Spleen (tissue), 13 donors: ENCODE results near the gene COX7A2L. TPM values are rescaled to one million over a fixed set of nuclear protein-coding genes. Genes with fewer than 3 reads are reported as not detected.

Experiments used
- DNase-seq: peaks from one replicate; pipeline ENCODE4 v3.0.0-alpha.2; 2020
- H3K27ac ChIP-seq, 8 donors: fragments of 200-600 bp; sonication (generic) in 7 of 8; 1 replicate in 4 of 8; 2 replicates in 4 of 8; pipeline versions ENCODE4 v1.5.0 to v1.8.0; 2016 to 2021; ENCODE audit warnings: inconsistent platforms in 4 of 8, mild to moderate bottlenecking in 4 of 8, moderate library complexity in 1 of 8
- H3K27me3 ChIP-seq, 7 donors: fragments of 200-600 bp; sonication (generic) in 6 of 7; replicated peaks in 1 of 7; 1 replicate in 4 of 7; 2 replicates in 3 of 7; pipeline versions ENCODE4 v1.5.0 to v1.8.0; 2016 to 2021; ENCODE audit warnings: inconsistent platforms in 3 of 7, mild to moderate bottlenecking in 1 of 7
- H3K36me3 ChIP-seq, 6 donors: fragments of 200-600 bp; sonication (generic) in 5 of 6; 1 replicate in 4 of 6; 2 replicates in 2 of 6; pipeline versions ENCODE4 v1.5.0 to v1.8.0; 2016 to 2021; ENCODE audit warnings: inconsistent platforms in 2 of 6
- H3K4me1 ChIP-seq, 6 donors: fragments of 200-600 bp; sonication (generic) in 5 of 6; 1 replicate in 3 of 6; 2 replicates in 3 of 6; pipeline versions ENCODE4 v1.5.0 to v1.8.0; 2016 to 2021; ENCODE audit warnings: inconsistent platforms in 3 of 6
- H3K4me3 ChIP-seq, 8 donors: fragments of 200-600 bp; sonication (generic) in 7 of 8; 1 replicate in 4 of 8; 2 replicates in 4 of 8; pipeline versions ENCODE4 v1.5.0 to v1.8.0; 2016 to 2021; ENCODE audit warnings: inconsistent platforms in 4 of 8, mild to moderate bottlenecking in 4 of 8, moderate library complexity in 2 of 8
- H3K9me3 ChIP-seq, 8 donors: fragments of 200-600 bp; sonication (generic) in 7 of 8; 1 replicate in 4 of 8; 2 replicates in 4 of 8; pipeline versions ENCODE4 v1.5.0 to v1.8.0; 2016 to 2021; ENCODE audit warnings: inconsistent platforms in 4 of 8
- POLR2A ChIP-seq, 3 donors: fragments of 450-650 bp; IDR thresholded peaks; one replicate each; pipeline ENCODE4 v1.5.1; 2017; ENCODE audit warnings: antibody characterized with exemption in 3 of 3, mild to moderate bottlenecking in 1 of 3
- POLR2AphosphoS5 ChIP-seq, 3 donors: sonication (generic); formaldehyde crosslinking; IDR thresholded peaks; one replicate each; pipeline ENCODE4 v1.5.1; 2017; ENCODE audit warnings: antibody characterized with exemption in 3 of 3
- WGBS, 5 donors: extraction: QIAGEN DNeasy Blood & Tissue Kit in 3 of 5; methylation state at CpG; one replicate each; pipeline versions ENCODE4 v1.1.5 to v1.1.7; 2013 to 2018; 5-methylcytosine and 5-hydroxymethylcytosine counted together
- intact Hi-C: fragments of 100-400 bp; cut with DNase I; formaldehyde crosslinking; loops from one replicate; pipeline ENCODE4 v1.15.0; 2023; ENCODE audit warnings: low total_unique reads
- long read RNA-seq, 2 donors: transcript quantifications; one replicate each; lab custom pipeline, GENCODE V29; 2026
- polyA plus RNA-seq, 3 donors: library from polyadenylated mRNA; stranded (reverse); fragments of 200-250 nt; gene quantifications; one replicate each; pipeline ENCODE4 v1.2.1, GENCODE V29; 2013
- total RNA-seq, 7 donors: library from RNA; depleted of rRNA in 3 of 7; stranded (reverse); fragments of >200 nt in 3 of 7; fragmentation: NEBNext Ultra II Directional in 4 of 7; extraction: Animal tissue kit (Norgen Biotek cat#: 25700) in 4 of 7; gene quantifications; one replicate each; pipeline versions ENCODE4 v1.1.0 to v1.2.1, GENCODE V29; 2016 to 2021
- TF ChIP-seq, protein P1 (sequence below), 11 experiments: fragments of 200-600 bp in 7 of 11; fragments of 450-650 bp in 4 of 11; sonication (generic) in 4 of 11; IDR thresholded peaks in 8 of 11; conservative IDR thresholded peaks in 3 of 11; 1 replicate in 7 of 11; 2 replicates in 4 of 11; pipeline versions ENCODE4 v1.4.0 to v1.8.0; 2016 to 2021; ENCODE audit warnings: antibody characterized with exemption in 11 of 11, inconsistent platforms in 4 of 11, mild to moderate bottlenecking in 1 of 11
- donor health status: healthy with polysubstance abuse.
- donor health status: DM: no; HTN: no; CAD: no; lungs with moderate emphysema.
- donor health status: DM: no; HTN: no; CAD: no.
- donor health status: Bipolar disorder and iron deficiency.
- donor health status: healthy.
- donor health status: DM: no; HTN: no; CAD: no.
- donor health status: DM: yes; HTN: yes; CAD: no.

The COX7A2L gene
- 100 to 1,000 TPM in 3 of 7 donors, 10 to 100 TPM in 4; 63.3 to 118 (median 74.0) TPM for total RNA-seq
- 100 to 1,000 TPM in 2 of 3 donors, 10 to 100 TPM in 1; 98.3 to 144 (median 118) TPM for polyA plus RNA-seq
- long read RNA-seq, donor 1, transcript COX7A2L-204 (2 exons, 540 nt) = minor isoform, 6 of 101 reads
- long read RNA-seq, donor 1, transcript COX7A2L-201 (3 exons, 1,112 nt) = major isoform, 74 of 101 reads
- long read RNA-seq, donor 1, partial matches to known transcripts = 16 of 101 reads
- long read RNA-seq, donor 1, other reads (novel, unspliced or antisense) = 5 of 101 reads
- long read RNA-seq, donor 2, transcript COX7A2L-201 (3 exons, 1,112 nt) = major isoform, 57 of 75 reads
- long read RNA-seq, donor 2, partial matches to known transcripts = 12 of 75 reads
- long read RNA-seq, donor 2, other reads (novel, unspliced or antisense) = 5 of 75 reads

GRCh38 chr2:42360890-42361727, at the start of gene COX7A2L:
COX7A2L (minus strand) TSS chr2:42361217; CDS start chr2:42361161, 56 bp downstream.
- H3K9me3 ChIP-seq = no peaks in the 10 kb centered on the region
- H3K27ac ChIP-seq = peak within 1 kb of the TSS; percentile 80 to 98 (median 97)
- intact Hi-C loops = no loop called here
- peak; percentile 99 for DNase-seq
- no peaks in the 10 kb centered on the region for H3K27me3 ChIP-seq
- H3K4me3 ChIP-seq = peak within 1 kb of the TSS; percentile 56 to 97 (median 84)
- peaks cover 0 to 6% (median 0%) of the 10 kb centered on the region in 6 donors for H3K36me3 ChIP-seq
- H3K4me1 ChIP-seq = peaks cover 14 to 56% (median 41%) of the 10 kb centered on the region in 6 donors
- WGBS, 5 donors = 0 to 1% (median 1%) methylated on average over 43 to 61 of the region's 61 CpGs
- peak in 2 of 3 donors; percentile 39 to 46 for TF ChIP-seq POLR2A (IDR thresholded peaks at IDR 0.05)
- TF ChIP-seq, protein P1, sequence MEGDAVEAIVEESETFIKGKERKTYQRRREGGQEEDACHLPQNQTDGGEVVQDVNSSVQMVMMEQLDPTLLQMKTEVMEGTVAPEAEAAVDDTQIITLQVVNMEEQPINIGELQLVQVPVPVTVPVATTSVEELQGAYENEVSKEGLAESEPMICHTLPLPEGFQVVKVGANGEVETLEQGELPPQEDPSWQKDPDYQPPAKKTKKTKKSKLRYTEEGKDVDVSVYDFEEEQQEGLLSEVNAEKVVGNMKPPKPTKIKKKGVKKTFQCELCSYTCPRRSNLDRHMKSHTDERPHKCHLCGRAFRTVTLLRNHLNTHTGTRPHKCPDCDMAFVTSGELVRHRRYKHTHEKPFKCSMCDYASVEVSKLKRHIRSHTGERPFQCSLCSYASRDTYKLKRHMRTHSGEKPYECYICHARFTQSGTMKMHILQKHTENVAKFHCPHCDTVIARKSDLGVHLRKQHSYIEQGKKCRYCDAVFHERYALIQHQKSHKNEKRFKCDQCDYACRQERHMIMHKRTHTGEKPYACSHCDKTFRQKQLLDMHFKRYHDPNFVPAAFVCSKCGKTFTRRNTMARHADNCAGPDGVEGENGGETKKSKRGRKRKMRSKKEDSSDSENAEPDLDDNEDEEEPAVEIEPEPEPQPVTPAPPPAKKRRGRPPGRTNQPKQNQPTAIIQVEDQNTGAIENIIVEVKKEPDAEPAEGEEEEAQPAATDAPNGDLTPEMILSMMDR (IDR thresholded peaks at IDR 0.05 in 8 of 11, conservative IDR thresholded peaks at IDR 0.05 in 3 of 11) = peak in 4 of 11 experiments; percentile 15 to 44 (median 22)
- peak; percentile 90 to 97 (median 94) for TF ChIP-seq POLR2AphosphoS5 (IDR thresholded peaks at IDR 0.05)

DNA sequence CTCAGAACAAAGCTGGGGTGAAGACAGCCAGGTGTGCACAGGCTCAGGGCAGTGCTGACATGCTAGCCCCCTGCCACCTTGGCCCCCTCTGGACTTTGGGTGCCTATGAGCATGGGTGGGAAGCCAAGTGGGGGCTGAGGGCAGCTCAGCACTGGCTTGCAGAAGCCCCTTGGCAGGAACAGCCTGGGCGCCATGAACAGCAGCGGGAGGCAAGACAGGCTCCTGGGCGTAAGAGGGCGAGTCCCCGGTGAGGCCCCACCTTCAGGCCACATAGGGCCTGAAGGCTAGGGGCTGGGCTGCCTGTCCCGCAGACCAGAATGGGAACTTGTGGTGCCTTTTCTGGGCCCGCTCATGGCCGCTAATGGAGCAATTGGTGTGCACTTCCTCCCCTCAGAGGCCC, 47.0 kb upstream of the COX7A2L start:
- Histone ChIP-seq H3K36me3 (no peaks in the 10 kb centered on the region), H3K9me3 (peaks cover 0 to 5% (median 1%) of the 10 kb centered on the region in 8 donors), H3K4me1 (no peaks in the 10 kb centered on the region), H3K27me3 (peaks cover 0 to 13% (median 0%) of the 10 kb centered on the region in 7 donors), H3K4me3 (no peak overlapping the region), H3K27ac (no peak overlapping the region)
- TF ChIP-seq, protein P1 (IDR thresholded peaks at IDR 0.05 in 8 of 11, conservative IDR thresholded peaks at IDR 0.05 in 3 of 11) = no peak
- TF ChIP-seq POLR2A (IDR thresholded peaks at IDR 0.05) (no peak), POLR2AphosphoS5 (IDR thresholded peaks at IDR 0.05) (no peak)
- 64 to 96% (median 95%) methylated on average over 3 to 8 of the region's 8 CpGs for WGBS, 5 donors
- no peak for DNase-seq
- intact Hi-C loops = no loop called here

GRCh38 chr2:42407476-42407875, 46.5 kb upstream of the COX7A2L start:
- Histone ChIP-seq H3K27ac (no peak overlapping the region), H3K27me3 (peaks cover 0 to 13% (median 0%) of the 10 kb centered on the region in 7 donors), H3K36me3 (no peaks in the 10 kb centered on the region), H3K4me3 (no peak overlapping the region), H3K9me3 (peaks cover 0 to 3% (median 0%) of the 10 kb centered on the region in 8 donors), H3K4me1 (no peaks in the 10 kb centered on the region)
- WGBS, 5 donors = 82 to 90% (median 87%) methylated on average over 1 to 6 of the region's 6 CpGs
- TF ChIP-seq, protein P1 (IDR thresholded peaks at IDR 0.05 in 8 of 11, conservative IDR thresholded peaks at IDR 0.05 in 3 of 11) = no peak
- intact Hi-C loops = no loop called here
- no peak for DNase-seq
